Measurements from ENCODE around the gene TUB.

GRCh38 chr11:8086001-8086479, 5.0 kb downstream of the TUB start:
- no peak for TF ChIP-seq EZH2 (IDR thresholded peaks at IDR 0.05; ENCODE audit: insufficient read depth, poor library complexity, severe bottlenecking)
- TF ChIP-seq EZH2phosphoT487 (IDR thresholded peaks at IDR 0.05; ENCODE audit: insufficient read depth, low read depth) = no peak
